ENCODE measurements around the gene RGS7. TPM values are rescaled to one million over a fixed set of nuclear protein-coding genes. Genes with fewer than 3 reads are reported as not detected.
"Not testable (repeated sequence)": the region's sequence is repeated elsewhere in the genome, so short reads cannot be mapped to it uniquely, and the experiment has no call there.

The RGS7 gene
- total RNA-seq, 2 experiments from 2014 or later = not detected

GRCh38 chr1:240763095-240763494 lies 593.9 kb downstream of the RGS7 start:
- POLR2A ChIA-PET, CTCF ChIA-PET: not testable (repeated sequence)

DNA sequence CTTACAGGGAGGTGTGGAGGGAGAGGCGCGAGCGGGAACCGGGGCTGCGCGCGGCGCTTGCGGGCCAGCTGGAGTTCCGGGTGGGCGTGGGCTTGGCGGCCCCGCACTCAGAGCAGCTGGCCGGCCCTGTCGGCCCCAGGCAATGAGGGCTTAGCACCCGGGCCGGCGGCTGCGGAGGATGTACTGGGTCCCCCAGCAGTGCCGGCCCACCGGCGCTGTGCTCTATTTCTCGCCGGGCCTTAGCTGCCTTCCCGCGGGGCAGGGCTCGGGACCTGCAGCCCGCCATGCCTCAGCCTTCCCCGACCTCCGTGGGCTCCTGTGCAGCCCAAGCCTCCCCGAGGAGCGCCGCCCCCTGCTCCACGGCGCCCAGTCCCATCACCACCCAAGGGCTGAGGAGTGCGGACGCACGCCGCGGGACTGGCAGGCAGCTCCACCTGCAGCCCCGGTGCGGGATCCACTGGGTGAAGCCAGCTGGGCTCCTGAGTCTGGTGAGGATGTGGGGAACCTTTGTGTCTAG lies 594.5 kb downstream of the RGS7 start:
- CTCF ChIA-PET, POLR2A ChIA-PET: not testable (repeated sequence)

DNA sequence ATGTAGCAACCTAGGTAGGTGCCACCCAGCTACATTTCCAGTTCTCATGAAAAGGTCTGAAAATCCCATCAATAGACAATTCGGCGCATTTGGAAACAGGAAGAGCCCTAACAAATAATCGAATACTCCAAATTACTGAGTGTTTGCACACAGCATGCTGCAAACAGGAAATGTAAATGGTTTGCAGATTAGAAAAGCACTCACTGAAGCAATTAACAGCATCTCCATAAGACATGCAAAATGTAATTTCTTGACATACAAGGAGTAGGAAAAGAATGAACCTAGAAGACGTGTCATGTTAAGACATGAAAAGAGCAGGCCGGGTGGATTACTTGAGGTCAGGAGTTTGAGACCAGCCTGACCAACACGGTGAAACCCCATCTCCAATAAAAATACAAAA lies 598.2 kb downstream of the RGS7 start:
- POLR2A ChIA-PET, CTCF ChIA-PET: not testable (repeated sequence)

DNA sequence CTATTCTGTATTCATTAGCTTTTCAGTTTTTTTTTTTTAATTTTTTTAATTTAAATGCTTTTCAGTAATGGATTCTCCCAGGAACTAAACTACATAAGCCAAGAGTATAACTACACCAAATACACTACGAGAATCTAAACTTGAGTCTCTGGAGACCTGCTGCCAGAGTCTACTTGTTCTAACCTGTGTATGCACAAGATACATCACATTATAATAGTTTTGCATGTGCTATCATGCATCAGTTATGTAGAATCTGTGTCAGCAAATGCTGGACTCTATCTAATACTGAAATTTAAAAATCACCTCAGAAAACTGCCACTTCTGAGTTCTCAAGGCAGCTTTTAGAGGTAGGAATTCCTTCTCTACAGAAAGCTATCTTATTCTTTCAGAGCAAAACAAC lies 598.7 kb downstream of the RGS7 start:
- POLR2A ChIA-PET = no interaction called here
- CTCF ChIA-PET = no interaction called here

- ChIA-PET CTCF (no interaction called here), POLR2A (no interaction called here)
These were observed 609.1 kb downstream of the RGS7 start for GRCh38 chr1:240747907-240748306.

DNA sequence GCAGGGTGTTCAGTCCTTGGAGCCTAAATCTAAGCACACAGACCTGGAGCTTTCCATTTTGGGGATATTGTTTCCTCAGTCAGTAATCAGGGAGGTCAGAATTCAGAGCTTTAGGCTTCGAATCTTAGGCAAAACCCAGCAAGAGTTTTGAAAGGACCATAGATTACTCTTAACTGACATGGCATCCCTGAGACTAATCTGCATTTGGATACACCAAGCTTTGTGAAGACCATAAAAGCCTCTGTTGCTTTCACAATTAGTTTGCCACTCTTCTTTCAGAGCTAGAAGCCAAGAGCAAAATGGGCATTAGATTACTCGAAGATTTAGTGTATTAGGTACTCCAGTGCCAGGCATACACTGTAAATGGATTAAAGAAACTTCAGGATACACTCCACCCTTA lies 613.3 kb downstream of the RGS7 start:
- ChIA-PET POLR2A (no interaction called here), CTCF (no interaction called here)

GRCh38 chr1:240739754-240740153 lies 617.3 kb downstream of the RGS7 start:
- POLR2A ChIA-PET = no interaction called here
- CTCF ChIA-PET = no interaction called here

- ChIA-PET POLR2A (no interaction called here), CTCF (no interaction called here)
These were observed 617.9 kb downstream of the RGS7 start for GRCh38 chr1:240739139-240739538.

GRCh38 chr1:240737766-240738265 lies 619.2 kb downstream of the RGS7 start:
- CTCF ChIA-PET = no interaction called here

GRCh38 chr1:240737298-240737697 lies 619.7 kb downstream of the RGS7 start:
- POLR2A ChIA-PET = no interaction called here
- CTCF ChIA-PET = no interaction called here

More at GRCh38 chr1:240737766-240738265, 619.2 kb downstream of the RGS7 start:
- POLR2A ChIA-PET = no interaction called here

GRCh38 chr1:240734705-240735104 lies 622.3 kb downstream of the RGS7 start:
- CTCF ChIA-PET, POLR2A ChIA-PET: not testable (repeated sequence)

- ChIA-PET POLR2A (interaction anchor here (0.6 kb wide), 1 partner anchor 381 kb away, joined by 7 read pairs; no protein-coding TSS in a partner anchor), CTCF (no interaction called here)
These were observed 623.0 kb downstream of the RGS7 start for GRCh38 chr1:240734001-240734400.

DNA sequence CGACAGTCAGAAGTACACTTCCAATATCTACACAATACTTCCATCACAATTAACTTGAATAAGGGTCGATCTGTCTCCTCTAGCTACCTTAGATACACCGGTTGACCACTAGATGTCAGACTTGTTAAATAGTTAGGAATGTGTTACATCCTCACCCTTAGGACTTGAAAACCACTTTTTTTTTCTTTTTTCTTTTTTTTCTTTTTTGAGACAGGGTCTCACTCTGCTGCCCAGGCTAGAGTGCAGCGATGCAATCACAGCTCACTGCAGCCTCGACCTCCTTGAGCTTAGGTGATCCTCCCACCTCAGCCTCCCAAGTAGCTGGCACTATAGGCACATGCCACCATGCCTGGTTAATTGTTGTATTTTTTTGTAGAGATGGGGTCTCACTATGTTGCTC lies 624.6 kb downstream of the RGS7 start:
- ChIA-PET POLR2A (no interaction called here), CTCF (no interaction called here)

Other genes with a start within 250 kb of the RGS7 start
- gene FH, start 162.6 kb upstream of the RGS7 start, total RNA-seq = 10 to 100 TPM; 95.9 to 98.2 TPM
- under 1 TPM in 1 of 2 experiments, not detected in 1; 0.42 TPM for gene KMO, start 175.2 kb upstream of the RGS7 start, total RNA-seq